ENCODE results near the gene F11R.

The F11R gene

DNA sequence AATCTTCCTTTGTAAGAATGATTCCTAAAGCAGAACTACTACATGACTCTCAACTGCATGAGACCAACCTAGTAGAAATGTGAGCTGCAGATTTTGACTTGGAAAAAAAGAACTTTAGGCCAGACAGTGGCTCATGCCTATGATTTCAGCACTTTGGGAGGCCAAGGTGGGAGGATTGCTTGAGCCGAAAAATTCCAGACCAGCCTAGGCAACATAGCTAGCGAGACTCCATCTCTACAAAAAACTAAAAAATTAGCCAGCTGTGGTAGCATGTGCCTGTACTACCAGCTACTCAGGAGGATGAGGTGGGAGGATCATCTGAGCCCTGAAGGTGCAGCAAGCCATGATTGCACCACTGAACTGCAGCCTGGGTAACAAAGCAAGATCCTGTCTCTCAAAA is 41.7 kb downstream of the F11R start:
- H3K4me3 ChIP-seq (ENCODE audit: low read depth in 1 of 5, low read length in 5 of 5): no peak overlapping the region
- H3K9me3 ChIP-seq (ENCODE audit: control insufficient read depth in 5 of 5, low read length in 5 of 5): no peaks in the 10 kb centered on the region
- peaks cover 0 to 12% (median 11%) of the 10 kb centered on the region in 5 donors for H3K4me1 ChIP-seq (ENCODE audit: control insufficient read depth in 5 of 5, insufficient read depth in 5 of 5, low read length in 5 of 5)
- no peaks in the 10 kb centered on the region for H3K36me3 ChIP-seq (ENCODE audit: control insufficient read depth in 5 of 5, insufficient read depth in 5 of 5, low read length in 5 of 5)
- H3K27ac ChIP-seq (ENCODE audit: low read depth, low read length): no peak overlapping the region
- H3K9ac ChIP-seq (ENCODE audit: low read length in 5 of 5): no peak overlapping the region
- peaks cover 3 to 12% (median 10%) of the 10 kb centered on the region in 5 donors for H3K27me3 ChIP-seq (ENCODE audit: control insufficient read depth in 5 of 5, insufficient read depth in 4 of 5, low read length in 5 of 5)

DNA sequence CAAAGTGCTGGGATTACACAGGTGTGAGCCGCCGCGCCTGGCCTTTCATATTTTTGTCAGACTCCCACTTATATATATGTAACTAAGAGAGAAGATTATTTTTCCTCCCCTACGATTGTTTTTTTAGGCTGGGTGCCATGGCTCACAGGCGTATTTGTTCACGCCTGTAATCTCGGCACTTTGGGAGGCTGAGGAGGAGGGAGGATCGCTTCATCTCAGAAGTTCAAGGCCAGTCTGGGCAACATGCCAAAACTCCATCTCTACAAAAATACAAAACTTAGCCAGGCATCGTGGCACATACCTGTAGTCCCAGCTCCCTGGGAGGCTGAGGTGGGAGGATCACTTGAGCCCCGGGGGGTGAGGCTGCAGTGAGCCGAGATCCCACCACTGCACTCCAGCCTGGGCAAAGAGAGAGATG is 42.4 kb downstream of the F11R start:
- H3K36me3 ChIP-seq (ENCODE audit: control insufficient read depth in 5 of 5, insufficient read depth in 5 of 5, low read length in 5 of 5): no peaks in the 10 kb centered on the region
- no peaks in the 10 kb centered on the region for H3K9me3 ChIP-seq (ENCODE audit: control insufficient read depth in 5 of 5, low read length in 5 of 5)
- H3K4me3 ChIP-seq (ENCODE audit: low read depth in 1 of 5, low read length in 5 of 5): no peak overlapping the region
- H3K9ac ChIP-seq (ENCODE audit: low read length in 5 of 5): no peak overlapping the region
- no peak overlapping the region for H3K27ac ChIP-seq (ENCODE audit: low read depth, low read length)
- H3K4me1 ChIP-seq (ENCODE audit: control insufficient read depth in 5 of 5, insufficient read depth in 5 of 5, low read length in 5 of 5): peaks cover 0 to 12% (median 11%) of the 10 kb centered on the region in 5 donors
- H3K27me3 ChIP-seq (ENCODE audit: control insufficient read depth in 5 of 5, insufficient read depth in 4 of 5, low read length in 5 of 5): peaks cover 3 to 12% (median 10%) of the 10 kb centered on the region in 5 donors

DNA sequence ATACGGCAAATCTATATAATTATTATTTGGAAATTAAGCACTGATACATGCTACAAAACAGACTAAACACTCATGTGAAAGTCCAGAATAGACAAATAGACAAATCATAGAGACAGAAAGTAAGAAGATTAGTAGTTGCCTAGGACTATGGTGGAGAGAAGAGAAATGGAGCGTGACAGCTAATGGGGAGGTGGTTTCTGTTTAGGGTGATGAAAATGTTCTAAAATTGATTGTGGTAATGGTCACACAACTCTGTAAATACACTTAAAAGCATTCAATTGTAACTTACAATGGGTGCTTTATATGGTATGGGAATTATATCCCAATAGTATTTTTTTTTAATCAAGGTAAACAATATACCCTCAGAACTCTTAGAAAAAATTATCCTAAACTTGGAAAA is 45.9 kb downstream of the F11R start:
- no peaks in the 10 kb centered on the region for H3K36me3 ChIP-seq (ENCODE audit: control insufficient read depth in 5 of 5, insufficient read depth in 5 of 5, low read length in 5 of 5)
- H3K27me3 ChIP-seq (ENCODE audit: control insufficient read depth in 5 of 5, insufficient read depth in 4 of 5, low read length in 5 of 5): peaks cover 0 to 2% (median 0%) of the 10 kb centered on the region in 5 donors
- H3K4me3 ChIP-seq (ENCODE audit: low read depth in 1 of 5, low read length in 5 of 5): no peak overlapping the region
- no peaks in the 10 kb centered on the region for H3K9me3 ChIP-seq (ENCODE audit: control insufficient read depth in 5 of 5, low read length in 5 of 5)
- H3K9ac ChIP-seq (ENCODE audit: low read length in 5 of 5): no peak overlapping the region
- H3K27ac ChIP-seq (ENCODE audit: low read depth, low read length): no peak overlapping the region
- H3K4me1 ChIP-seq (ENCODE audit: control insufficient read depth in 5 of 5, insufficient read depth in 5 of 5, low read length in 5 of 5): no peaks in the 10 kb centered on the region

DNA sequence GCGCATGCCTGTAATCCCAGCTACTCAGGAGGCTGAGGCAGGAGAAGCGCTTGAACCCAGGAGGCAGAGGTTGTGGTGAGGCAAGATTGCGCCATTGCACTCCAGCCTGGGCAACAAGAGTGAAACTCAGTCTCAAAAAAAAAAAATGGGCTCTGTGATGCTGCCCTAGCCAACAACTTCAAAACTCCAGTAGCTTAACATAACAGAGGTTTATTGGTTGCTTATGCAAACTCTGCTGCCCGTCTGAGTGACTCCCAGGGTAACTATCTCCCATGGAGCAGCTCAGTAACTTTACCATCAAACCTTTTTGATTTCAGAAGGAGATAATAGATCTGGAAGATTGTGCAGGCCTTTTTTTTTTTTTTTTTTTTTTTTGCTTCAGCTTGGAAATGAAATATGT is 47.5 kb downstream of the F11R start:
- Histone ChIP-seq H3K27ac (ENCODE audit: low read depth, low read length) (no peak overlapping the region), H3K36me3 (ENCODE audit: control insufficient read depth in 5 of 5, insufficient read depth in 5 of 5, low read length in 5 of 5) (no peaks in the 10 kb centered on the region), H3K27me3 (ENCODE audit: control insufficient read depth in 5 of 5, insufficient read depth in 4 of 5, low read length in 5 of 5) (peaks cover 0 to 2% (median 0%) of the 10 kb centered on the region in 5 donors), H3K4me1 (ENCODE audit: control insufficient read depth in 5 of 5, insufficient read depth in 5 of 5, low read length in 5 of 5) (no peaks in the 10 kb centered on the region), H3K9me3 (ENCODE audit: control insufficient read depth in 5 of 5, low read length in 5 of 5) (no peaks in the 10 kb centered on the region), H3K4me3 (ENCODE audit: low read depth in 1 of 5, low read length in 5 of 5) (no peak overlapping the region), H3K9ac (ENCODE audit: low read length in 5 of 5) (no peak overlapping the region)

DNA sequence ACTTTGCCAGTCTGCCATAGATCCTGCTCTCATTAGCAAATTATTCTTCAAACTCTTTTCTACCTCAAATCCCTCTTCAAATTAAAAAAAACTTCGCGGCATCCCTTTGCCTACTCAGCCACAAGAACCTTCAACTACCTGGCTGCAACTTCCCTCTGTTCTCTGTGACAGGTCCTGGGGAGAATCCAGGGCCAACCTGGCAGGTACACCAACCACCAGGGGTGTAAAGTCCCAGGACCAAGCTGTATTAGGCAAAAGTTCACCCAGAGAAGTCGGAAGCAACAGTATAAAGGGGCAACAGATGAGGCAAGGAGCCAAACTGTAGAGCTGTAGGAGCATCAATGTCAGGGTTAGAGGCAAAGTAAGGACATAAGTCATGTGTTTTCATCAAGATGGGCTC is 48.0 kb downstream of the F11R start:
- peaks cover 0 to 2% (median 0%) of the 10 kb centered on the region in 5 donors for H3K27me3 ChIP-seq (ENCODE audit: control insufficient read depth in 5 of 5, insufficient read depth in 4 of 5, low read length in 5 of 5)
- no peak overlapping the region for H3K4me3 ChIP-seq (ENCODE audit: low read depth in 1 of 5, low read length in 5 of 5)
- no peaks in the 10 kb centered on the region for H3K36me3 ChIP-seq (ENCODE audit: control insufficient read depth in 5 of 5, insufficient read depth in 5 of 5, low read length in 5 of 5)
- no peaks in the 10 kb centered on the region for H3K9me3 ChIP-seq (ENCODE audit: control insufficient read depth in 5 of 5, low read length in 5 of 5)
- no peak overlapping the region for H3K9ac ChIP-seq (ENCODE audit: low read length in 5 of 5)
- no peak overlapping the region for H3K27ac ChIP-seq (ENCODE audit: low read depth, low read length)
- no peaks in the 10 kb centered on the region for H3K4me1 ChIP-seq (ENCODE audit: control insufficient read depth in 5 of 5, insufficient read depth in 5 of 5, low read length in 5 of 5)

DNA sequence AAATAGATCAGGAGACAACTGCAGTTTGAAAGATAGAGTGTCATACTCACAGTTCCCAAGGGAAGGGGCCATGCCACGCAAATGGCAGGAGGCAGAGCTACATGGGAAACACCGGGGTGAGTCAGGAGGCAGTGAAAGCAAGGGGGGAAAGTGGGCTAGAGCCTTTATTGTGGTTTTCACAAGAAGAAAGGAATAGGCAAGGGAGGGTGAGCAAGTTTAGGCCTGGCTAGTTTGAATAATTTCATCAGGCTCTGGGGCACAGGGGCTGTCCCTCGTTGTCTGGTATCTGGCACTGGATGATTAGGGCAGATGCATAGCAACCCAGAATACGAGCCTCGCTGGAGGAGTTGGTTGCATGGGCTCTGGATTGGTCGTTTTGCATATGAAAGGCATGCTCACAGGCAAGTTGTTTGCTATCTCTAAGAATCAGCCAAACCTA is 49.3 kb downstream of the F11R start:
- Histone ChIP-seq H3K4me1 (ENCODE audit: control insufficient read depth in 5 of 5, insufficient read depth in 5 of 5, low read length in 5 of 5) (no peaks in the 10 kb centered on the region), H3K27me3 (ENCODE audit: control insufficient read depth in 5 of 5, insufficient read depth in 4 of 5, low read length in 5 of 5) (peaks cover 0 to 2% (median 0%) of the 10 kb centered on the region in 5 donors), H3K36me3 (ENCODE audit: control insufficient read depth in 5 of 5, insufficient read depth in 5 of 5, low read length in 5 of 5) (no peaks in the 10 kb centered on the region), H3K9me3 (ENCODE audit: control insufficient read depth in 5 of 5, low read length in 5 of 5) (no peaks in the 10 kb centered on the region), H3K4me3 (ENCODE audit: low read depth in 1 of 5, low read length in 5 of 5) (no peak overlapping the region), H3K9ac (ENCODE audit: low read length in 5 of 5) (no peak overlapping the region), H3K27ac (ENCODE audit: low read depth, low read length) (no peak overlapping the region)

DNA sequence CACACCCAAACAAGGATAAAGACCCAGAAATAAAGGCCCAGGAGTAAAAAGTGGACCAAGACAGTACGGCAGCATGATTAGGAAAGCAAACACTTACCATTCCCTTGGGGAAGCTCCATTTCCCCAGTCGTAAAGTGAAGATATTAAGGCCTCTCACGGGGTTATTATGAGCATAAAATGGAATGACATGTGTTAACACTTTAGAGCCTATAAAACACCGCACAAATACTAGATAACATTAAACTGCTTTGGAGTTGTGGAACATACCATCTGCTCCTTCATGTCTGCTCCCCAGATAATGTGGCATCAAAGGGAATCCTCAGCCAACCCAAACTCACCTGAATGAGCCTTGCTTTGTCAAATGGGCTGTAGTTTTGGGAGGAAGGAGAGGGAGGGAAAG is 57.4 kb downstream of the F11R start:
- Histone ChIP-seq H3K4me1 (ENCODE audit: control insufficient read depth in 5 of 5, insufficient read depth in 5 of 5, low read length in 5 of 5) (no peaks in the 10 kb centered on the region), H3K27me3 (ENCODE audit: control insufficient read depth in 5 of 5, insufficient read depth in 4 of 5, low read length in 5 of 5) (peaks cover 0 to 2% (median 0%) of the 10 kb centered on the region in 5 donors), H3K4me3 (ENCODE audit: low read depth in 1 of 5, low read length in 5 of 5) (no peak overlapping the region), H3K9ac (ENCODE audit: low read length in 5 of 5) (no peak overlapping the region), H3K36me3 (ENCODE audit: control insufficient read depth in 5 of 5, insufficient read depth in 5 of 5, low read length in 5 of 5) (no peaks in the 10 kb centered on the region), H3K27ac (ENCODE audit: low read depth, low read length) (no peak overlapping the region), H3K9me3 (ENCODE audit: control insufficient read depth in 5 of 5, low read length in 5 of 5) (no peaks in the 10 kb centered on the region)

DNA sequence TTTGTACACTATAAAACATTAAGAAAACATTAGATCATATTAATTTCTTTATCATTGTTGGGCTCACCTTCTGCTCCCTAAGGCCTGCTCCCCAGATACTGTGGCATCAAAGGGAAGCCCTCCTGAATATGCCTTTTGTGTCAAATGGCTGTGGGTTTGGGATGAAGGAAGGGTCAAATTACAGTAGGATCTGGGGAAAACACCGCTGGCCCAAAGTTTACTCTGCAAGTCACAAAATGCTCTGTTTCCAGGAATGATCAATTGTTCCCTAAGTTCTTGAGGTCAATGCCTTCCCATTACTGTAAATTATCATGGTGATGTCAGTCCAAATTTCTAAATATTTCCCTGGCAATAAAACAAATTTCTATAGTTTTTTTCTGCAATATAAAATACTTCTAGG is 59.5 kb downstream of the F11R start:
- no peaks in the 10 kb centered on the region for H3K9me3 ChIP-seq (ENCODE audit: control insufficient read depth in 5 of 5, low read length in 5 of 5)
- H3K36me3 ChIP-seq (ENCODE audit: control insufficient read depth in 5 of 5, insufficient read depth in 5 of 5, low read length in 5 of 5): no peaks in the 10 kb centered on the region
- no peaks in the 10 kb centered on the region for H3K4me1 ChIP-seq (ENCODE audit: control insufficient read depth in 5 of 5, insufficient read depth in 5 of 5, low read length in 5 of 5)

DNA sequence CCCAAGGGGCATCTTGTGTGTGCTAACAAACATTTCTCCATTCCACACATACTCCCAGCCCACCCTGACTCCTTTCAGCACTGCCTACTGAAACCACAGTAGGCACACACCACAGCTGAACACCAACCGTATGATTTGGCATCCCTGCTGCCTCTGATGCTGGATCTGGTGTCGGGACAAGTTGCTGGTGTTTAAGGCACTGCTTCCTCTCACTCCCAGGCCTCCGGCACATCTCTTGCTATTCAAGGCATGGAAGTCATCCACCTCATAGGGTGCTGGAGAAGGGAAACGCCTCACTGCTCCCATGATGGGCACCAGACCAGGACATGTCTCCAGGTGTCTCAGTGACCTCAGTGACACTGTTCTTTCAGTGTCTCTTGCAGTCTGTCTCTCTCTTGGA is 64.0 kb downstream of the F11R start:
- peaks cover 0 to 2% (median 2%) of the 10 kb centered on the region in 5 donors for H3K27me3 ChIP-seq (ENCODE audit: control insufficient read depth in 5 of 5, insufficient read depth in 4 of 5, low read length in 5 of 5)
- no peak overlapping the region for H3K27ac ChIP-seq (ENCODE audit: low read depth, low read length)
- no peak overlapping the region for H3K9ac ChIP-seq (ENCODE audit: low read length in 5 of 5)
- H3K9me3 ChIP-seq (ENCODE audit: control insufficient read depth in 5 of 5, low read length in 5 of 5): no peaks in the 10 kb centered on the region
- H3K4me3 ChIP-seq (ENCODE audit: low read depth in 1 of 5, low read length in 5 of 5): no peak overlapping the region
- H3K4me1 ChIP-seq (ENCODE audit: control insufficient read depth in 5 of 5, insufficient read depth in 5 of 5, low read length in 5 of 5): no peaks in the 10 kb centered on the region
- no peaks in the 10 kb centered on the region for H3K36me3 ChIP-seq (ENCODE audit: control insufficient read depth in 5 of 5, insufficient read depth in 5 of 5, low read length in 5 of 5)

More for the DNA sequence above, 59.5 kb downstream of the F11R start:
- no peak overlapping the region for H3K27ac ChIP-seq (ENCODE audit: low read depth, low read length)
- H3K27me3 ChIP-seq (ENCODE audit: control insufficient read depth in 5 of 5, insufficient read depth in 4 of 5, low read length in 5 of 5): peaks cover 0 to 2% (median 0%) of the 10 kb centered on the region in 5 donors
- H3K4me3 ChIP-seq (ENCODE audit: low read depth in 1 of 5, low read length in 5 of 5): no peak overlapping the region
- no peak overlapping the region for H3K9ac ChIP-seq (ENCODE audit: low read length in 5 of 5)

DNA sequence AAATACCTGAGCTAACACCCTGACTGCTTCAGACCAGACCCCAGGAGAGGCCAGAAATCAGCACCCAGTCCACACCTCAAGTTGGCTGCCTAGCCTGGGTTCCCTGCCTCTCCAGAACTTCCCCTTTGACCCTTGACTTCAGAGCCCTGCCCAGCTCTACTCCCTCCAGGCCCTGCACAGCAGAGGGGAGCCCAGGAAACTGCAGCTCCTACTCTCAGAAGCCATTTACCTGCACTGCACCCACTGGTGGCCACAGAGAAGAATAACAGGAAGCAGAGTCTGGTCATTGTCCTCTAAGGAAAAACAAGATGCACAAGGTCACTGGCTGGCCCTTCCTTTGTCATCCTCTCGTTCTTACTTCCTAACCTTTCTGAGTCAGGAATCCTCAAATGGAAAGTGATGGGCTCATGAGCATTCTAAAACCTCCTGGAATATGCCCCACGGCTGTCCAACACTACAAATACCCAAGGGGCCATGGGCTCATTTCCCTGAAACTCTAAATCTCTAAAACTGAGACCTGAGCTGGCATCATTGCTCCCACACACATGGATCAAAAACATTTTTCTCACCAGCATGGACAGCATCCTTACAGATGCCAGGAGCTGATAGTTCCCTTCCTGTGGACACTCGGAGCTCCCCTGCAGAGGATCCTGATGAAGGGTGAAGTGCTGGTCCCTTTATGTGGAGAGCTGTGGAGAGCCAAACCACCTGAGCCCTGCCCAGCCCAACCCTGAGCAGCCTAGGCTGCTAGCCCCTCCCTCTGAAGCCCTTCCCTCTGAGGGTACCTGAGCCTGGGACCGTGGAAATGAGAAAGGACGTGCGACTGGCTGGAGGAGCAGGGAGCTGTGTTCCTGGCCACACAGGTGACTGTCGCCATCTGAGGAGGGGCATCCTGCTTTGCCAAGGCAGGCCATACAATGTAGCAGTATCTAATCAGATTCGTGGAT is 66.5 kb downstream of the F11R start, which contains the start of gene ITLN2:
TSS of gene ITLN2 (minus strand) at position 652 of the 947 bp plus-strand sequence. CDS start at position 584, 68 bp downstream.
- no peak within 1 kb of the TSS for H3K9ac ChIP-seq (ENCODE audit: low read length in 5 of 5)
- H3K9me3 ChIP-seq (ENCODE audit: control insufficient read depth in 5 of 5, low read length in 5 of 5): no peaks in the 10 kb centered on the region
- peaks cover 0 to 2% (median 0%) of the 10 kb centered on the region in 5 donors for H3K27me3 ChIP-seq (ENCODE audit: control insufficient read depth in 5 of 5, insufficient read depth in 4 of 5, low read length in 5 of 5)
- no peak within 1 kb of the TSS for H3K4me3 ChIP-seq (ENCODE audit: low read depth in 1 of 5, low read length in 5 of 5)
- H3K27ac ChIP-seq (ENCODE audit: low read depth, low read length): no peak within 1 kb of the TSS
- H3K4me1 ChIP-seq (ENCODE audit: control insufficient read depth in 5 of 5, insufficient read depth in 5 of 5, low read length in 5 of 5): no peaks in the 10 kb centered on the region
- no peaks in the 10 kb centered on the region for H3K36me3 ChIP-seq (ENCODE audit: control insufficient read depth in 5 of 5, insufficient read depth in 5 of 5, low read length in 5 of 5)
